Measurements from ENCODE around the gene MS4A7.

DNA sequence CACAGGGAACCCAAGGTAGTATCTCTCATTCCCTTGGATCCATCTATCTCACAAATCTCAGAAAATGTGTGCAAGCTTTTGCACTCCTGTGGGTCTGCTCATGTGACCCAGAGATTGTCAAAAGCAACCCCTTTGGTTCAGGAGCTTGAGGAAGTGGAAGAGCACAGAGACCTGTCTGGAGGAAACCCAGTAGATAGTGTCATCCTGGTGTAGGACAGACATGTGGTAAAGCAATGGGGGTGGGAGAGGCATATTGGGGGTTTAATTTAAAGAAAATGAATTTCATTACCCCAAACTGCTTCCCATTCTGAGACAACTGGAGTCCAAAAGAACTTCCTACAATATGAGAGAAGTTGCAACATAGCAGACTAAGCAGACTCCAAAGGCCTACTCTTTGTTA is 12.1 kb downstream of the MS4A7 start:
- TF ChIP-seq, protein P1, sequence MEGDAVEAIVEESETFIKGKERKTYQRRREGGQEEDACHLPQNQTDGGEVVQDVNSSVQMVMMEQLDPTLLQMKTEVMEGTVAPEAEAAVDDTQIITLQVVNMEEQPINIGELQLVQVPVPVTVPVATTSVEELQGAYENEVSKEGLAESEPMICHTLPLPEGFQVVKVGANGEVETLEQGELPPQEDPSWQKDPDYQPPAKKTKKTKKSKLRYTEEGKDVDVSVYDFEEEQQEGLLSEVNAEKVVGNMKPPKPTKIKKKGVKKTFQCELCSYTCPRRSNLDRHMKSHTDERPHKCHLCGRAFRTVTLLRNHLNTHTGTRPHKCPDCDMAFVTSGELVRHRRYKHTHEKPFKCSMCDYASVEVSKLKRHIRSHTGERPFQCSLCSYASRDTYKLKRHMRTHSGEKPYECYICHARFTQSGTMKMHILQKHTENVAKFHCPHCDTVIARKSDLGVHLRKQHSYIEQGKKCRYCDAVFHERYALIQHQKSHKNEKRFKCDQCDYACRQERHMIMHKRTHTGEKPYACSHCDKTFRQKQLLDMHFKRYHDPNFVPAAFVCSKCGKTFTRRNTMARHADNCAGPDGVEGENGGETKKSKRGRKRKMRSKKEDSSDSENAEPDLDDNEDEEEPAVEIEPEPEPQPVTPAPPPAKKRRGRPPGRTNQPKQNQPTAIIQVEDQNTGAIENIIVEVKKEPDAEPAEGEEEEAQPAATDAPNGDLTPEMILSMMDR (IDR thresholded peaks at IDR 0.05) = no peak
- no peak for TF ChIP-seq POLR2A (IDR thresholded peaks at IDR 0.05)
